Measurements from ENCODE around the gene REXO1.

Gene REXO1

DNA sequence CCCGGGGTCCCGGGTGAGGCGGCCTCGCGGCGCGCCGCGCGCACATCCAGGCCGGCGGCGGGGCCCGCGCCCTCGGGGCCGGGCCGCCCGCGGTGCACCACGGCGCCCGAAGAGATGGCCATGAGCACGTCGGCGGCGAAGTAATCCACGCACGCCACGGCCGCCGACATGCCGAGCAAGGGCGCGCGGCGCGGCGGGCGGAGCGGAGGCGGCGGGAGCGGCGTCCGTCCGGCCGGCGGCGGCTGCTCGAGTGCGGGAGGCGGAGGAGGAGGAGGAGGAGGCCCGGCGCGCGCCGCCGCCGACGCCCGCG, 15.0 kb upstream of the REXO1 start, which contains the start of gene KLF16:
Gene KLF16 (minus strand): TSS at position 252 of the 310 bp plus-strand sequence. CDS start 82 bp downstream, at position 170.
- no peak for FAIRE-seq

DNA sequence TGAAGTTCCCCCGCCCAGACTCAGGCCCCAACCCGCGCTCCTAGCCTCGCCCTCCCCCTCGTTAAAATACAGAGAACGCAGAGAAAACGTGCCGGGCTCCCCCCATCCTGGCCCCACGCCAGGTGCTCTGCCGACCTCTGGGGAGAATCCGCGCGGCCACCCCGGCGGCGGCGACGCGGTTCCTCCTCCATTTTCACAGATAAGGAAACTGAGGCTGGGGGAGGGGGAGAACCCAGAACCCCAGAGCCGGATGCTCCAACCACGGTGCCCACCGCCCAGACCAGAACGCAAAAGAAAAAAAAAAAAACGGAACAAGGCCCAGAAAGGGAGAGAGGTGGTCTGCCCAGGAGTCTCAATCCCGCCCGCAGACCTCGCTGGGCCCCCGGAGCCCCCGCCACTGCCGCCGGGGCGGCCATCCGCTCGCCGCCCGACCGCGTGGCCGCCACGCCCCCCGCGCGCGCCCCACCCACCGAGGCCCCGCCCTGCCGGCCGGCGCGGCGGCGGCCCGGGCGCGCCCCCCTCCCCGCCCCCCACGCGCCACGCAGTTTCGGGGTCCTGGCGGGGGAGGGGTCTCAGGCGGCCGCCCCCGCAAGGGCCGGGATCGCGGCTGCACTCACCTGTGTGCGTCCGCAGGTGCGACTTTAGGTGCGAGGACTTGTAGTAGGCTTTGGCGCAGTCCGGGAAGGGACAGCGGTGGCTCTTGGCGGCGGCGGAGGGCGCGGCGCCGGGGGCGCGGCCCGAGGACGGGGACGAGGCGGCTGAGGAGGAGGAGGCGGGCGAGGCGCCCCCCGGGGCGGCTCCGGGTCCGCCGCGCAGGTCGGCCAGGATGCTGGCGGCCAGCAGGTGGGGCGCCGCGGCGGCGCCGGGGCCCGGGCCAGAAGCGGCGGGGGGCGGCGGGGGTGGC, 14.4 kb upstream of the REXO1 start:
- no peak for DNase-seq (ENCODE audit: extremely low spot score, insufficient read length, low read depth)
- no peak for FAIRE-seq

More for the DNA sequence above, 15.0 kb upstream of the REXO1 start, which contains the start of gene KLF16:
- DNase-seq (ENCODE audit: extremely low spot score, insufficient read length, low read depth), result no peak

DNA sequence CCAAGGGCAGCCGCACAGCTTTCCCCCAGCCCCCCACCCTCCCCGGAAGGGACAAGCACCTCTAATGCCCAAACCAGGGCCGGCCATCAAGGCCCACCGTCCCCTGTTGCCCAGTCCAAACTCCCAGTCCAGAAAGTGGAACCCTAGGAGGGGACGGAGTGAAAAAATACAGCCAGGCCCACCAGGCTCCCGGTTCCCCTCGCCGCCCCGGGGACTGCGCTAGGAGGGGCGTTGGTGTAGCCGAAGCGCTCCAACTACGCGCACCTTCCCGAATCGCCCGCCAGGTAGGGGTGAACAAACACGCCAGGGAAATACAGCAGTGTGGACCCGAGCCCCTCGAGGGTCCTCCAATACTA, 13.8 kb upstream of the REXO1 start:
- peak; percentile 15 for FAIRE-seq
- DNase-seq (ENCODE audit: extremely low spot score, insufficient read length, low read depth), result no peak

DNA sequence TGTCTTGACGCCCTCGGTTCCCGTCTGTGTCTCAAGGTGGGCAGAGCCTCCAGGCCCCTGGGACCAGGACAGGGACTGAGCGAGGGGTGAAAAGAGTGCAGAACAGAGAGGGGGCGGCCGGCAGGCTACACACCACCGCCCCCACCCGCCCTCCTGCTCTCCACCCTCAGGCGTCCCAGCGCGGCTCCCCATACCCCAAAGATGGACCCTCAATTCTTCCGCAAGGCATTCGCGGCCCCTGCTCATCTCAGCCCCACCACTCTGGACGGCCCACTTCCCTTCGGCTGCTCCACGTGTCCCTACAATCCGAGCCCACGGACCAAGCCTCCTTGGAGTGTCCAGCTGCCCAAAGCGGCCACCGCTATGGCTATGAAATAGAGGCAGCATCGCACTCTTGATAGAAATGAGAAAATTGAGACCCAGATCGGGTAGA, 13.3 kb upstream of the REXO1 start:
- FAIRE-seq (peak; percentile 36), DNase-seq (ENCODE audit: extremely low spot score, insufficient read length, low read depth) (no peak)

DNA sequence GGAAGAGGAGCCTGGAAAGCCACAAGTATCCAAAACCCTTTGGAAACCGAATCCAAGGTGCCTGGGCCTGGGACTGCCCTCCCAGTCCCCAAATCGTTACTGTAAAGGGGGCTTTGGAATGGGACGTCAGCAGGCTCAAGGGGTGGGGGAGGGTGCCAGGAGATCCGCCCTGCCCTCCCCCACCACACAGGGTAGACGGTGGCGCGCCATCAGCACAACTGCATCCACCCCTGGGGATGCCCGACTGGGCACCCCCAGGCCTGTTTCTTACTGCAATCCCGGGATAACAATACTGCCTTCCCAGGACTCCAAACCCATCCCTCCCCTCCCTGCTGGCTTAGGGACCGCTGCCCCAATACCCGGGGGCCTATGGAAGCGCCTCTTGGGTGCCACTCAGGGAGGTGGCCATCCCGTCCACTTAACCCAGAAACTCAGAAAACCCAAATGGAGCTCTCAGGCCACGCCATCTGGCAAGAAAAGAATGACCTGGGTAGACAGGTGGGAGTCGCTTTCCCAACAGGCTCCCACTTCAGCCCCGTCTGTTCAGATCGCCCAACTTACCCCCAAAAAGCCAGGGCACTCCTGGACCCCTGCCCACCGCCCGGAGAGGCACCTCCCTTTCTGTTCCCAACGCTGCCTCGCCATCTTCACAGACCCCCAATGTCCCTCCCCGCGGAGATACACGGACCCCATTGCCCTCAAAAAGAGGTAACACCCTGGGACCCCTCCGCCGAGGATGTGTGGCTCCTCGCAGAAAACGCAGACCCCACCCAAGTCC, 12.7 kb upstream of the REXO1 start:
- FAIRE-seq (no peak), DNase-seq (ENCODE audit: extremely low spot score, insufficient read length, low read depth) (no peak)

DNA sequence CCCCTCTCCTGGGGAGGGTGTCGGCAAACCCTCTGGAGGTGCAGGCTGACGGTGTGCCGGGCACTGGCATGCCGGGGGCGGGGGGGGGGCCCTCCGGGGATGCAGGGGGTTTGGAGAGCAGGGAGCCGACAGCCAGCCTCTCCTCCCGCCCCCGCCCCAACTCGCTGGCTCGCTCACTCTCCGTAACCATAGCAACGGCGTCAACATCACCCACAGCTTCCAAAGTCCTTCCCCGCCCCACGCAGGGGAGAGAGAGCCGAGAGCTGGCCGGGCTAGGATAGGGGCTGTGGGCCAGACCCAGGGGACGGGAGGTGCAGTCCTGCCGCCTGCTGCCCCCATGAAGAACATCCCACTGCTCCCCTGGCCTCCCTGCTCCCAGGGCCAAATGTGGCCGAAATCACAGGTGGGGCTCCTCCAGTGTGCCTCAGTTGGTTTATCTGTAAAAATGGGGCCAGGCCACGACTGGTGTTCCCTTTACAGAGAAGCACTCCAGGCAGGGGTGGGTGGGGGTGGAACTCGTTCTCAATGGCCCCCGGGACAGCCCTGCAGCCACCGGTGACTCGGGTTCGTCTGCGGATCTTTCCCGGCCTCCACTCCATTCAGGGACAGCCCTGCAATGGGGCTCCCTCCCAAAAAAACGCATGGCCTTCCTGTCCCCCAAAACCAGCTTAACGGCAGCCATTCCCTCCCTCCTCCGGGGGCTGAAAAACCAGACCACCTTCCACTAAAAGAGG, 11.9 kb upstream of the REXO1 start:
- no peak for FAIRE-seq
- DNase-seq (ENCODE audit: extremely low spot score, insufficient read length, low read depth), result no peak

DNA sequence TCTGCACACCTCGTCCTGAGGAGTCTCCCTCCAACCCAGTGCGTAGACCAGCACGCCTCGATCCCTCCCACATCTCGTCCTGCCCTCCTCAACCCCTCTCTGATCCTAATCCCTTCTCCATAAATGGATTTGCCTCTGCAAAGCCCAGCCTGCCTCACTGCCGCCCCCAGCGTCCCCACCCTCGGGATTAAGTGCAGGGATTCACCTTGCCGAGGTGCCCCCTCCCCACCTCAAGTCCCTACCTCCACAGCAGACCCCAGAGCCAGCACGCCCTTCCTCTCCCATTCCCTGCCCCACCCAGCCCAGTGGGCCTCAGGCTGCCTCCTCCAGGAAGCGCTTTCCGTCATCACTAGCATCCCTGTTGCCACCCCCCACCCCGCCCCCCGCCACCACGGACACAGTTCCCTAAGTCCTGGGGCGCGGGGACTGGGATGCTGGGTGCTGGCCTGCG, 11.1 kb upstream of the REXO1 start:
- DNase-seq (ENCODE audit: extremely low spot score, insufficient read length, low read depth) (no peak), FAIRE-seq (no peak)

DNA sequence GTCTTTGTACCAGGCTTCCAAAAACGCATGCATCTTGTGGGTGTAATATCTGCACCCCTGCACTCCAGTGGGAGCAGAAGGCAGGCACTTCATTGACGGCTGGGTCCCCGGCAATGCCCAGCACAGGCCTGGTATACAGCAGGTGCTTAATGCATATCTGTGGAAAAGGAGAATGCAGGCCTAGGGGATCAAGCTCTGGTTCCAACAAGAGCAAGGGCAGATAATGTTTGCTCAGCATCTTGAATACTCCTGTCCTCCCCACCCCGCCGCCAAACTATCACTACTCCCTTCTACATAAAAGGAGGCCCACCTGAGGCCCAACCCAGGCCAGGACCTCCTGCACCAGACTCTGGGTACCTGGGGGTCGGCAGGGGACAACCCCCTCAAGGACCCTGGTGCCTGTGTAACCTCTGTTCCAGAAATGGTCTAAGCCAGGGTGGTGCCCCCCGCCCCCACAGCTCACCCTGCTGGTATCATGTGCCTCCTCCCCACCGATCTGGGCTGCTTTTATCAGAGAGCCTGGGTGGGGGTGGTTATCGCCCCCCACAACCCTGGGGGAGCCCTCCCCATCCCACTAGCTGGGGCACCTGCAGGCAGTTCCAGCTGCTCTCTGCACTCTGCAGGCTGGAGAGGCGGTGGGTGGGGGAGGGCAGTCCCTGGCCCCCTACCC, 10.3 kb upstream of the REXO1 start:
- DNase-seq (ENCODE audit: extremely low spot score, insufficient read length, low read depth), result no peak
- no peak for FAIRE-seq

DNA sequence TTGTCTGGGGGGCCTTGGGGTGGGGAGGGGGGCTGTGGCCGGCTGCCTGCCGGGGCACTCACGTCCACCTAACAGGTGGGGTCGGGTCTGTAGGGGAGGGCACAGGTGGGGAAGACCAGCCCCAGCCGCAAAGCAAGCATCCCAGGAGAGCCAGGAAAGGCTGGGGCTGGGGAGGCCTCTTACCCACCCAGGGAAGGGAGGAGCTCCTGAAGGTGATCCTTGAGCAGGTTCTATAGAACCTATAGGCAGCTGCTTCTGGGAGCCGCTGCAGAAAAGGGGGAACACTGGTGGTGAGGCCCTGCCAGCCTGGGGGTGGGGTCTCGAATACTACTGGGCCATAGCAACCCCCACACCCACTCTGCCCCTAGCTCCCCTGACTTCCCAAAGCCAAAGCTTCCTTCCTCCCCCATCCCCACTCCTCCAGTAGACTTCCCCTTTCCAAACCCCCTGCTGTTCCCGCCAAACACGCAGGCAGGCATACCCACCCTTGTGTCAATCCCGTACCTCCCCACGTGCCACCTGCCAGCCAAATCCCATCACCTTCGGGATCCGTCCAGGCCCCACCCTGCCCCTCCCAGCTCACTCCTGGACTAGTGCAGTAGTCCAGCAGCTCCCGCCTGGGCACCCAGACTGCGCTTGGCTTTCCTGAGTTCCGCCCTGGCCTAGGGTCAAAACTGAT, 9.5 kb upstream of the REXO1 start:
- no peak for DNase-seq (ENCODE audit: extremely low spot score, insufficient read length, low read depth)

DNA sequence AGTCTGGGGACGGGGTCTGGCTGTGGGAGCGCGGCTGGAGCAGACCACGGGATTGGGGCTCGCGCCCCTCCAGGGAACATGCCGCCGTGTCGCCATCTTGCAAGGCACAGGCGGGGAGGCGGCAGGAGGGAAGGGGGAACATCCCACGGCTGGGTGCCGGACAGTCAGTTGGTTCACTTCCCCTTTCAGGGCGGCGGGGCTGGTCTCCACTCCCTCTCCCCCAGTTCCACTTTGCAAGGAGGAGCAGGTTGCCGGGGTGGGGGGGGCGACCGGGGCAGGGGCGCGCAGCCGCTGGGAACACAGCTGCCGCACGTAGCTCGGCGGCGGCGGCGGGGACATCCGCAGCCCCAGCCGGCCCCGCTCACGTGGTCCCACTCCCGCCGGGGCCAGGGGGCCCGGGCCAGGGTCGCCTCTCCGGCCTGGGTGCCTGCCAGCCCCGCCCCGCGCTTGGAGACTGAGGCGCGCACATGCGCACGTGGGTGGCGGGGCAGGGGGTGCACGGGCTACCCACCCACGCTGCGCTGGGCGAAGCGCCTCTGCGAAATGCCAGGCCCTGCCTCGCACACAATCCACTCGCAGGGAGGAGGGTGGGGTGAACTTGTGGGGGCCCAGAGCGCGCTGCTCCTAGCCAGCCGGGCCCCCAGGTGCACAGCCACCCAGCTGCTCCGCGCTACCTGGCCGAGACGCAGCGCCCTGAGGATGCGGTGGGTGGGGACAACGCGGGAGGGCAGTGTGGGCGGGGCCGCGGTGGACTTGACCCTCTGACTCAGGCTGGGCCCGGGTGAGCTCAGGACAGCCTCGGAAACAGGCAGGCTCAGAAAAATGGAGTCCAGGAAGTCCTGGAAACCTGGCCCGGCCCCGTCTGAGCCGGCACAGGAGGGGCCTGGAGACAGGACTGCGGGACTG, 8.7 kb upstream of the REXO1 start:
- DNase-seq (ENCODE audit: extremely low spot score, insufficient read length, low read depth) (no peak), FAIRE-seq (peak; percentile 80)

More for the DNA sequence above, 9.5 kb upstream of the REXO1 start:
- no peak for FAIRE-seq

DNA sequence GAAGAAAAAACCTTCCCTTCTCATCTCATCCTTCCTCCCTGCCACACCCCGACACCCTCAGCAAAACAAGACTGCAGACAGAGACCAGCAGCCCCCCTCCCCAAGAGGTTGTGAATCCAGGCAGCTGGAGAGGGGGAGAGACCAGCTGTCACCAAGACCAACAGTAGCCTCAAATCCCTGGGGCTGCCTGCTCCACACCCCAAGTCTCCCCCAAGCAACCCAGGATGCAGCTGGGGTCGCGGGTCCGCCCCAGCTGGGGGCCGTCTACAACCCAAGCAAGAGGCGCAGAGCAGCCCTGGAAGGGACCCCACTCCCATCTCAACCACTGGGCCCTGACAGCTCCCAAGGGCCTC, 8.0 kb upstream of the REXO1 start:
- FAIRE-seq, result no peak
- DNase-seq (ENCODE audit: extremely low spot score, insufficient read length, low read depth), result no peak

DNA sequence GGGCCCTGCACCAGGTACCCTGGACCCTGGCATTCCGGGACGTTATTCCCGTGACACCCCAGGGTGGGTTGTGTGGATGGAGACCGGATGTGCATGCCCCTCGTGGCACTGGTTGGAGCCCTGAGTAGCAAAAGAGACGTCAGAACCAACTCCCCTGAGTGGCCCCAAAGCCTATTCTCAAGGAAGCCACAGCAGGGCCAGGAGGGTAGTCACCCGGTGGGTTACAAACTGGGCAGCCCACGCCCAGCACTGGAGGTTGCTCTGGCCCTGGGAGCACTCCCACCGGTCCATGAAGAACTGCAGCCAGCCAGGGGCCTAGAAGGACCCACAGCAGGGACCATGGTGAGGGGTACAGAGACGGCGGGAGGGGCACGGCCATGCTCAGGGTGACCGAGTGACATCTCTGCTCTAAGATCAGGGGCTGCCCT, 7.6 kb upstream of the REXO1 start:
- FAIRE-seq (no peak), DNase-seq (ENCODE audit: extremely low spot score, insufficient read length, low read depth) (no peak)

DNA sequence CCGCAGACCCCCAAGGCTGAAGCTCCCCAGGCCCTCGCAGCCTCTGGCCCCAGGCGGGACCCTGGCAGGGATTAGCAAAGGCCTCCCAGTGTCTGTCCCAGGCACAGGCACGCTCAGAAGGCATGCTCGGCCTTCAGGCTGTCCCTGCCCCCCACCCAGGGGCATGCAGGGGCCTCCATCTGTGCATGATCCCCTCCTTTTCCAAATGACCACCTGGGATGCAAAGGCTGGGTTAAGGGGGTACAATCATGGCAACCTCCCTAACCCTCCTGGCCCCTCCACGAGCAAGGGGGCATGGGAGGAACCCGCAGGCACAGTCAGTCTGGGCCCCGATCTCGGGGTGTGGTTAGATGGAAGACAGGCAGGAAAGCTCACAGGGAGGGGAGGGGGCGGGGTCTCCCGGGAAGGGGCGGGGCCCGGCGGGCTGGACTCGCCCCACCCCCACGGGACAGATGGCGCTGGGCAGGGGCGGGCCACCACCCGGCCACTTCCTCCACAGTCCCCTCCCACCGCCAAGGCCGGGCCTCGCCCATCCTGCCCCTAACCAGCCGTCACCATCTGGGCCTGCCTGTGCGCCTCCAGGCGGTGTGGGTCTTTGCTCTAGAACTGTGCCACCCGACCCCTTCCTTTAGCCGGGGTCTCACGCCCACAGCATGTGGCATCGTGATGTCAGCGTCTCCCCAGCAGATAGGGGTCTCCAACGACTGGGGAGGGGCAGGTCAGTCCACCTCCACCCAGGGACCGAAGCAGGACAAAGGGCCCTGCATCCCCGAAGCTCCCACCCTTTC, 7.0 kb upstream of the REXO1 start:
- FAIRE-seq (peak; percentile 94), DNase-seq (ENCODE audit: extremely low spot score, insufficient read length, low read depth) (peak; percentile 77)

DNA sequence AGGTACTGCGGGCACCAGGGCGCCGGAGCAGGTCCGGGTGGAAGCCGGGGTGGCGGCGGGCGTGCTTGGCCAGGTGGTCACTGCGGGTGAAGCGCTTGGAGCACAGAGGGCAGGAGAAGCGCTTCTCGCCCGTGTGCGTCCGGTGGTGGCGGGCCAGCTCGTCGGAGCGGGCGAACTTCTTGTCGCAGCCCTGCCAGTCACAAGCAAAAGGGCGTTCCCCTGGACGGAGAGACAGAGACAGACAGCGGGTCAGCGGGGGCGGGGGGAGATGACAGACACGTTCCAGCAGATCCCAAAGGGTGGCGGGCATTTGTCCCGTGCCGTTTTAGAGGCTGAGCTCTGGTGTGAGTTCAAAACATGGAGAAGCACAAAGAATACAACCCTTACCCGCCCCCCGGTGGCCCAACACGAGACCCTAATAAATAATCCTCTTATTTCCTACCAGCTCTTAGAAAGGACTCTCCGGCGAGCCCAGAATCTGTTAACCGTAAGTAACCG, 6.3 kb upstream of the REXO1 start:
- FAIRE-seq (no peak), DNase-seq (ENCODE audit: extremely low spot score, insufficient read length, low read depth) (no peak)

DNA sequence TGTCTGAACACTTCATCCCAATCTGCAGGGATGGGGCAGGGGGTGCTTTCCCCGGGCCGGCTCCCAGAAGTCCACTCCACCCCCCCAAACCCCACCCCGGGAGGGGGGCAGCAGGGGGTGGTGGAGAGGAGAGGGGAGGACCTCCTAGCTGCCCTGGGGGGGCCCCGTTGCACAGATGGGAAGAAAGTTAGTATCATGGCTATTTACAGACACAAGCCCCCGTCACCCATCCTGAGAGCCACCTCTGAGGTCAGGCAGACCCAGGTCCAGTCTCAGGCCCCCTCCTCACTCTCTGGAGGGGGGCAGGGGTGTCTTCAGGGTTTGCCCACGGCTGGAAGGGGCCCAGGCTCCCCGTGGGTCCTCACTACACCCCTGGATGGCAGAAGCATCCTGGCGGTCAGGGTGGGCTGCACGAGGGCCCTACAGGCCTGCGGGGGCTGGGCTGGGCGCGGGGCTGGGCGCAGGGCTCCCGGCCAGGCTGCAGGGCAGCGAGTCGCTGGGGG, 5.8 kb upstream of the REXO1 start:
- no peak for FAIRE-seq
- no peak for DNase-seq (ENCODE audit: extremely low spot score, insufficient read length, low read depth)

DNA sequence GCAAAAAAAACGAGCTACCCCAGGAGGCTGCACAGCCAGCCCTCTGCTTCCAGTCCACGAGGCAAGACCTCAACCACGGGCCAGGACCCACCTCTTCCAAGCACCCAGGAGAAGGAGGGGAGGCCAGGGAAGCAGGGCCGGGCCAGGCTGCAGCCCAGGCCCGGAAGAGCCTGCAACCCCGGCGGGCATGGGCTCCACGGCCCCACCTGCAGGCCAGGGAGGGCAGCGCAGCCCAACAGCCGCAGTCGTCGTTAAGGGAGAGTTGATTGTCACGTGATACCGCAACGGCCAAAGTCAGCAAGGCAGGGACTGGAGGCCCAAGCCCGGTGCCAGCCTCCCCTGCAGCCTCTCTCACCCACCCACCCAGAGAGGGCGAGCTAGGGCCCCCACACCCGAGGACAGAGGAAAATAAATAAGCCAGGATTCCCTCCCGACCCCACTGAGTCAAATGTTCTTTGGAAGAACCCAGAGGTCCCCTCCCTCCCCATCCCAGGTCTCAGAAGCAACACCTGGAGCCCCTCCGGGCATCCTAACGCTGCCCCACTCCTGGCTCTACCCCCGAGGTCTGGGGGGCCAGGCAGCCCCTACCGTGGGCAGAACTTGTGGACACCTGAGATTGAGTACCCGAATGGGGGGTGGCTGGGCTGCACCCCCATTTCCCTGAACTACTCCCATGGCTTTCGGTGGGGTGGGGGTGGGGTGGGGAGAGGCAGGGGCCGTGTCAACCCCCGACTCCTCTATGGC, 5.2 kb upstream of the REXO1 start:
- DNase-seq (ENCODE audit: extremely low spot score, insufficient read length, low read depth) (no peak), FAIRE-seq (peak; percentile 88)
